Measurements from ENCODE around the gene AJM1. TPM values are rescaled to one million over a fixed set of nuclear protein-coding genes. Genes with fewer than 3 reads are reported as not detected.

AJM1 gene
- total RNA-seq, 1 experiment from 2014 or later, result 5.3 TPM

- Histone ChIP-seq H3K36me3 (ENCODE audit: low read depth) (0 out of 2 replicates have a peak, but pooled peaks cover 8% of the 10 kb centered on the region), H3K9me3 (ENCODE audit: insufficient read depth, low read depth) (no peaks in the 10 kb centered on the region), H3F3A (ENCODE audit: insufficient read depth, low read depth) (peaks cover 13% of the 10 kb centered on the region; the same call in 1 of the 2 replicates), H3K4me3 (no peak overlapping the region), H3K9me2 (ENCODE audit: insufficient read depth) (no peaks in the 10 kb centered on the region), H3K27ac (no peak overlapping the region), H3K79me2 (ENCODE audit: low read depth) (peaks cover 41% of the 10 kb centered on the region), H3K4me1 (replicated peaks; ENCODE audit: insufficient read depth) (peaks cover 16% of the 10 kb centered on the region), H2AFZ (no peak overlapping the region), H4K20me1 (ENCODE audit: insufficient read depth) (peaks cover 18% of the 10 kb centered on the region), H3K4me2 (no peak overlapping the region), H3K27me3 (ENCODE audit: insufficient read depth, low read depth) (no peaks in the 10 kb centered on the region)
- CTCF ChIA-PET, result no interaction called here
- peak in 1 of 2 experiments; percentile 20 for DNase-seq
- intact Hi-C loops (cut with micrococcal nuclease; ENCODE audit: unreplicated experiment), result no loop called here
- POLR2A ChIA-PET (ENCODE audit: unreplicated experiment), result interaction anchor here (0.6 kb wide), 1 partner anchor 115 kb away, joined by 15 read pairs; no protein-coding TSS in a partner anchor
- no TSS peak for BruUV-seq (replicated peaks)
- no peak for TF ChIP-seq EZH2 (IDR thresholded peaks at IDR 0.05; ENCODE audit: low read depth)
- no peak for TF ChIP-seq CTCF (conservative IDR thresholded peaks at IDR 0.05)
These were observed 20.8 kb downstream of the AJM1 start for GRCh38 chr9:136862849-136863622.

- no peak for DNase-seq
- no TSS peak for BruUV-seq (replicated peaks)
- CTCF ChIA-PET, result no interaction called here
- H3K27me3 ChIP-seq (ENCODE audit: insufficient read depth, low read depth), result no peaks in the 10 kb centered on the region
- peaks cover 41% of the 10 kb centered on the region for H3K79me2 ChIP-seq (ENCODE audit: low read depth)
- TF ChIP-seq CTCF (conservative IDR thresholded peaks at IDR 0.05), result no peak
- TF ChIP-seq EZH2 (IDR thresholded peaks at IDR 0.05; ENCODE audit: low read depth), result no peak
- intact Hi-C loops (cut with micrococcal nuclease; ENCODE audit: unreplicated experiment), result no loop called here
- H3K4me3 ChIP-seq, result no peak overlapping the region
- H3K9me3 ChIP-seq (ENCODE audit: insufficient read depth, low read depth), result no peaks in the 10 kb centered on the region
- H3K9me2 ChIP-seq (ENCODE audit: insufficient read depth), result no peaks in the 10 kb centered on the region
- no peak overlapping the region for H2AFZ ChIP-seq
- H3K36me3 ChIP-seq (ENCODE audit: low read depth), result 0 out of 2 replicates have a peak, but pooled peaks cover 8% of the 10 kb centered on the region
- peaks cover 17% of the 10 kb centered on the region for H4K20me1 ChIP-seq (ENCODE audit: insufficient read depth)
- H3K27ac ChIP-seq, result no peak overlapping the region
- POLR2A ChIA-PET (ENCODE audit: unreplicated experiment), result no interaction called here
- H3K4me1 ChIP-seq (replicated peaks; ENCODE audit: insufficient read depth), result peaks cover 16% of the 10 kb centered on the region
- H3K4me2 ChIP-seq, result peak overlapping the region; percentile 97; the same call in 1 of the 2 replicates
- H3F3A ChIP-seq (ENCODE audit: insufficient read depth, low read depth), result peaks cover 15% of the 10 kb centered on the region; the same call in 1 of the 2 replicates
These were observed 21.5 kb downstream of the AJM1 start for GRCh38 chr9:136863623-136864273.

- Histone ChIP-seq H3K4me2 (peak overlapping the region; percentile 97), H3K4me3 (peak overlapping the region; percentile 98), H3K79me2 (ENCODE audit: low read depth) (peaks cover 41% of the 10 kb centered on the region), H3K4me1 (replicated peaks; ENCODE audit: insufficient read depth) (peaks cover 16% of the 10 kb centered on the region), H3K36me3 (ENCODE audit: low read depth) (0 out of 2 replicates have a peak, but pooled peaks cover 8% of the 10 kb centered on the region), H4K20me1 (ENCODE audit: insufficient read depth) (peaks cover 13% of the 10 kb centered on the region), H3K9me2 (ENCODE audit: insufficient read depth) (no peaks in the 10 kb centered on the region), H3K27me3 (ENCODE audit: insufficient read depth, low read depth) (no peaks in the 10 kb centered on the region), H3F3A (ENCODE audit: insufficient read depth, low read depth) (peaks cover 21% of the 10 kb centered on the region; the same call in 1 of the 2 replicates), H3K9me3 (ENCODE audit: insufficient read depth, low read depth) (peaks cover 3% of the 10 kb centered on the region; the same call in 1 of the 2 replicates), H2AFZ (no peak overlapping the region), H3K27ac (peak overlapping the region; percentile 47; the same call in 1 of the 2 replicates)
- no peak for TF ChIP-seq CTCF (conservative IDR thresholded peaks at IDR 0.05)
- no peak for DNase-seq
- intact Hi-C loops (cut with micrococcal nuclease; ENCODE audit: unreplicated experiment), result loop anchor here (5.0 kb wide), 1 partner anchor 37 kb away; no protein-coding TSS in a partner anchor
- CTCF ChIA-PET, result interaction anchor here (0.6 kb wide), 2 partner anchors 45 to 82 kb away, joined by 3 to 5 read pairs; no protein-coding TSS in a partner anchor
- BruUV-seq (replicated peaks), result no TSS peak
- POLR2A ChIA-PET (ENCODE audit: unreplicated experiment), result interaction anchor here (0.7 kb wide), 1 partner anchor 11 kb away, joined by 7 read pairs; no protein-coding TSS in a partner anchor
These were observed 22.9 kb downstream of the AJM1 start for GRCh38 chr9:136865041-136865767.

Data from PC-9 (cell line).